ENCODE measurements around the gene ACO1.

Gene ACO1

GRCh38 chr9:32395510-32396216 is 11.2 kb downstream of the ACO1 start:
- no peak overlapping the region for H3K27ac ChIP-seq
- no peak for TF ChIP-seq CTCF (conservative IDR thresholded peaks at IDR 0.05)

GRCh38 chr9:32398207-32398606 is 13.8 kb downstream of the ACO1 start:
- TF ChIP-seq CTCF (conservative IDR thresholded peaks at IDR 0.05) = no peak
- no peak overlapping the region for H3K27ac ChIP-seq

- no peak overlapping the region for H3K27ac ChIP-seq
- TF ChIP-seq CTCF (conservative IDR thresholded peaks at IDR 0.05) = no peak
Observed at GRCh38 chr9:32399110-32399815, 14.8 kb downstream of the ACO1 start.

GRCh38 chr9:32401488-32401887 is 17.0 kb downstream of the ACO1 start:
- TF ChIP-seq CTCF (conservative IDR thresholded peaks at IDR 0.05) = no peak
- no peak overlapping the region for H3K27ac ChIP-seq

GRCh38 chr9:32403567-32404260 is 19.3 kb downstream of the ACO1 start:
- H3K27ac ChIP-seq = no peak overlapping the region
- no peak for TF ChIP-seq CTCF (conservative IDR thresholded peaks at IDR 0.05)

- no peak for TF ChIP-seq CTCF (conservative IDR thresholded peaks at IDR 0.05)
Observed at GRCh38 chr9:32404402-32404801, 20.0 kb downstream of the ACO1 start.

GRCh38 chr9:32404856-32405255 is 20.4 kb downstream of the ACO1 start:
- no peak overlapping the region for H3K27ac ChIP-seq
- no peak for TF ChIP-seq CTCF (conservative IDR thresholded peaks at IDR 0.05)

More at GRCh38 chr9:32404402-32404801, 20.0 kb downstream of the ACO1 start:
- H3K27ac ChIP-seq = no peak overlapping the region

All from VCaP (cell line).